HG03354 (cell line): Measurements from ENCODE around the gene RTTN.
"Not testable (repeated sequence)": the region's sequence is repeated elsewhere in the genome, so short reads cannot be mapped to it uniquely, and the experiment has no call there.

ENCODE experiments used
- ATAC-seq: cut with Tn5 transposase; IDR thresholded peaks from one replicate; pipeline ENCODE4 v1.9.1; 2021; ENCODE audit warnings: mild to moderate bottlenecking; ENCODE audit not compliant: unreplicated experiment, poor library complexity, severe bottlenecking

RTTN gene

DNA sequence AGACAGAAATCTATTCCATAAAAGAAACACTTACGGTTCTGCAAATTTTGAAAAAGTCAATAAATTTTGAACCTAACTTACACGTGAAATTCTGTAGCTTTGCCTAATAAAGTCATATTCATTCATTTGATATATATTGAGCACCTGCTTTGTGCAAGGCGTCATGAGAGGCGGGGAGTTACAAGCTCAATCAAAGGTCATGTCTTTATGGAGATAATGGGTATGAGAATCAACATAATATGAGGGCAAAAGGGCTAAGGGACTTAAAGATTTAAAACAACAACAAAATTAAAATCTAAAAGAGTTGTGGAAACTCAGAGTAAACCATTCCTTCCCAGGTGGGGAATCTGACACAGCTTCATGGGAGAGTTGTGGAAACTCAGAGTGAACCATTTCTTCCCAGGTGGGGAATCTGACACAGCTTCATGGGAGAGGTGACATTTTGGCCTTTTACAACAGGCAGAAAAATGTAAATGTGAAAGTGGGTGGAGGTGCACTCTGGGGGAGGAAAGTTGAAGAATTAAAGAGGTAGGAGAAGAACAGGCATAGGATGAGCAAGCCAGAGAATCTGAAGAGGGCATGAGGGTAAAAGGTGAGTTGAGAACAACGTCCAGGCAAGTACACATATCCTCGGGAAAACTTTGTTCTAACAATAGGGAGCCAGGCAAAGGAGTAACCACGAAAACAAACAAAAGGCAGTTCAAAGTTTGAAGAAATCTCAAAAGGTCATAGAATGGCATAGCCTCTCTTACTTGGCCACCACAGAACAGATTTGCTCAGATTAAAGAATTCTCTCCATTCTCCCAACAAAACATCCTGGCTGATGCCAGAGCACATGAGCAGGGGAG, 208.3 kb downstream of the RTTN start:
- no peak for ATAC-seq

DNA sequence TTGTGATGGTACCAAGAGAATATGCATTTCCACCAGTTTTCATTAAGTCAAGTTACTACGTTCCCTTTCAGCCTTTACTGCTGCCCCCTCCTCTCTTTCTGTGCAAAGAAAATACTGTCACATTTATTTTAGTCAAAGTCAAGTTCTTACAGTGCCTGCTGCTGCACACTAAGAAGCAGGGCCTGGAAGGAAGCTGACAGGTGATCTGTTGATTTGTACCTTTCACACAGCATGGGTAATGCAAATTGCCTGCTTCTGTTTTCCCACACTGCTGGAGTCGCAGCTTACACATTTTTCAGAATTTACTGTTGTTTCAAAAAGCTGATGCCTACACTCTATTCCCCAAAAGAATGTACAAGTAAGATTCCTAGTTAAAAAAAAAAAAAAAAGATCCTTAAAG, 209.1 kb downstream of the RTTN start:
- ATAC-seq, result no peak

DNA sequence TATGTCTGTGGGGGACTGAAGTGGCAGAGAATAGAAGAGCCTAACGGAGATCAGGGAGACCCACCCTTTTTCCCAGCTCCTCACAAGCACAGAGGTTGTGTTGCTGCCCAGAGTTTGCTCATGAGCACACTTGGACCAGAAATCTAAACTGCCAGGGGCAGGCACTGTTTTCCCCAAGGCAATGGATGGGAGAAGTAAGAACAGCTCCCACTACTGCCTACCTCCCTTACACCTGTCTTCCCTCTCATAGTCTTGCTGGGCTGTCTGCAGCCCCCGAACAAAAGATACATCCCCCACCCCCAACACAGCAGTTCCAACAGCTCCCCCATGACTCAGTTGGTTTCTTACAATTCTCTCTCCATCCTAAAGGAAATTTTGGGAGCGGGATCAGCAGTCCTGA, 209.7 kb downstream of the RTTN start:
- no peak for ATAC-seq

DNA sequence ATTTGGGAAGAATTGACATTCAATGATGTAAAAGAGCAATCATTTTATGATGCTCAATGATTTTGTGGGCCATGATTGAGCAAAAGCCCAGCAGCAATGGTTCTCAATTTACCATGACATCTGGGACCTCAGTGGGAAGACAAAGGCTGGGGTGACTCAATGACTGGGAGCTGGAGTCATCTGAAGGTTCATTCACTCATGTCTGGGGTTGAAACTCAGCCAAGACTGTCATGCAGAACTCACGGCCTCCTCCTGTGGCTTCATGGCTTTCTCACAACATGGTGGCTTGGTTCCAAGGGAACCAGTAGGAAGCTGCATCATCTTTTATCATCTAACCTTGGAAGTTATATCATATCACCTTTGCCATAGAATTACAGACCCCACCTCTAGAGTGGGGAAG, 212.7 kb downstream of the RTTN start:
- no peak for ATAC-seq

- ATAC-seq, result no peak
Observed at GRCh38 chr18:69987870-69988269, 217.6 kb downstream of the RTTN start.

DNA sequence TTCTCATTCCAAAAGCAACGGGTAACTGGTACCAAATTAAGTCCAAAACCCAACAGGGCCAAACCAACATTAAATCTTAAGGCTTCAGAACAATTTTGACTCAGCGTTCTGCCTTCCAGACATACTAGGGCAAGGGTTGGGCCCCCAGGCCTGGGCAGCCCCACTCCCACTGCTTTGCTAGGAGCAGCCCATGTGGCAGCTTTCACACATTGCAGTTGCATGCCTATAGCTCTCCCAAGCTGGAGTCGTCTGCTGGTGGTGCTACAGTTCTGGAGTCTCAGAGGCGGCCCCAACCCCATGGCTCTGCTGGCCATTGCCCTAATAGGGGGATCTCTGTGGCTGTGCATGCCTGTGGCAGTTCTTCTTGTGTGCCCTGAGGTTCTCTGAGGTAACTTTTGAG, 220.2 kb downstream of the RTTN start:
- no peak for ATAC-seq

GRCh38 chr18:69982417-69982816, 223.1 kb downstream of the RTTN start:
- no peak for ATAC-seq

GRCh38 chr18:69981948-69982347, 223.5 kb downstream of the RTTN start:
- ATAC-seq, result peak; percentile 66

DNA sequence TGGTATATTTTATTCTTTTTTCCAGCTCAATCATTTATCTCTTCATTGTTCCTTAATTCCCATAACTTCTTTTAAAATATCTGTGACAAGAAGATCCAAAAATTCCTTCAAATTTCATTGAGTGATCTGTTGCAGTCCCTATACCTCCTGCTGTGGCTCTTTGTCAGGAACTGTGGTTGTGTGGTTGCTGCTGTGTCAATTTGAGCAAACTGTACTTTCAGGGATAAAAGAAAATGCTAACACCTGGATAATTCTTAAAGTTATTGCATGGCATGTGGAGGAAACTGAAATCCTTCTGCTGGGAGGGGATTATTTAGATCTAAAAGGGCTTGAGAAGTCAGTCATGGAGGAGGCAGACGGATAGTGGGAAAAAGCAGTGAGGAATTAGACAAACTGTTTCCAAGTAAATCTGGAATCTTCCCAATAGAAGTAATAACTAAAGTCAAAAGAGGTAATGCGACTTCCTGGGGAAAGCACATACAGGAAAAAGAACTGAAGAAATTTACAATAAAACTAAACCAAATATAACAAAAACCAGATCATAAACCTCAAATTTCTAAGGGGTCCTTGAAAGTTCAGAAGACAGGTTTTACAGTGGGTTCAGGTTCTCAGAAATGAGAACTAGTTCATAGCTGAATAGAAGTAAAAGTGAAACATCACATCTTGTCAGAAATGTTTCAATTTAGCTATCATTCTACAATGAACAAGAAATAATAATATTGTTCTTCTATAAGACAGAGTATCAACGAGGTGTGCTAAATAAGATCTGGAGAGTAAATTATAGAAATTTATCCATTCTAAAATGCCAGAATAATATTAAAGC, 224.3 kb downstream of the RTTN start:
- ATAC-seq, result peak; percentile 30

GRCh38 chr18:69980509-69980908, 225.0 kb downstream of the RTTN start:
- ATAC-seq, result no peak

- peak; percentile 59 for ATAC-seq
Observed at GRCh38 chr18:69978732-69979715, 226.5 kb downstream of the RTTN start.

- not testable (repeated sequence) for ATAC-seq
Observed at GRCh38 chr18:69975294-69975693, 230.2 kb downstream of the RTTN start.

DNA sequence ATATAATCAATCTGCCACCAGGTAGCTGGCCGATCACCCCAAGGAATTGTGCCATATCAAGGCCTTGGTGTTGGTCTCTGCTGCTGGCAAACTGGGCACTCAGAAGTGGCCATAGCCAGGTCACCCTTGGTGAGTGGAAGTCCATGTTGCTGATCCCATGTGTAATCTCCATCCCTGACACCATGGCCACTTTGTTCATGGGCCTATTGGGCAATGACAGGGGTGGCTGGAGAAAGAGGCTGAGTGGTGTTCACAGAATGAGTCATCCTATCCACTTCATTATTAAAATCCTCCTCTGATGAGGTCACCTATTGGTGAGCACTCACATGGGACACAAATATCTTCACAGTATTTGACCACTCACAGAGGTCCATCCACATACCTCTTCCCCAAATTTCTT, 231.1 kb downstream of the RTTN start:
- no peak for ATAC-seq

GRCh38 chr18:69969491-69969890, 236.0 kb downstream of the RTTN start:
- no peak for ATAC-seq

DNA sequence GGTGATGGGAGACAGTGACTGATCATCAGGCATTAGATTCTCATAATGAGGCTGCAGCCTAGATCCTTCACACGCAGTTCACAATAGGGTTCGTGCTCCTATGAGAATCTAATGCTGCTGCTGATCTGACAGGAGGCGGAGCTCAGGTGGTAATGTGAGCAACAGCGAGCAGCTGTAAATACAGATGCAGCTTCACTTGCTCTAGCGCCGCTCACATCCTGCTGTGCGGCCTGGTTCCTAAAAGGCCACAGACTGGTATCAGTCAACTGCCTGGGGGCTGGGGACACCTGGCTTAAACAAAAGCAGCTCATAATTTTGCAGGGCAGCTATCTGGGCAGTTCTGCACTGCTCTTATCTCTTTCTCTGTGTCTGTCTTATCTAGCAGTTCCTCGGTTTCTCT, 237.4 kb downstream of the RTTN start:
- ATAC-seq, result peak; percentile 94

- no peak for ATAC-seq
Observed at GRCh38 chr18:69963196-69963595, 242.3 kb downstream of the RTTN start.

DNA sequence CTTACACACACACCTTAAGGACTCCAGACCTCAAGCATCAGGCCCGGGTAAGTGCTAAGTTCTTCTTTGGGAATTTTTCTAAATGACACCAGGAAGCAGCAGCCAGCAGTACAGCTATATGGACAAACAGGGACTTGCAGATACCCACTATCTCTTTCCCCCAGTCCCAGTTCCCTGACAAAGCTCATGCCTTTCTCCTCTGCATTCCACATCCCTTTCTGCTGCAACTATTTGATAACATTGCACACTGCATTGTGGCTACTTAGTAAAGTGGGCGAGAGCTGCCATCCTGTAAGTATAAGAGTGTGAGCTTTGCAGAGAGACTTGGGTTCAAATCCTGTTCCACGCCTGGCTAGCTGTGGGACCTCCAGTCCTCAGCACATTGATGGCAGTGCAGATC, 243.8 kb downstream of the RTTN start:
- no peak for ATAC-seq

DNA sequence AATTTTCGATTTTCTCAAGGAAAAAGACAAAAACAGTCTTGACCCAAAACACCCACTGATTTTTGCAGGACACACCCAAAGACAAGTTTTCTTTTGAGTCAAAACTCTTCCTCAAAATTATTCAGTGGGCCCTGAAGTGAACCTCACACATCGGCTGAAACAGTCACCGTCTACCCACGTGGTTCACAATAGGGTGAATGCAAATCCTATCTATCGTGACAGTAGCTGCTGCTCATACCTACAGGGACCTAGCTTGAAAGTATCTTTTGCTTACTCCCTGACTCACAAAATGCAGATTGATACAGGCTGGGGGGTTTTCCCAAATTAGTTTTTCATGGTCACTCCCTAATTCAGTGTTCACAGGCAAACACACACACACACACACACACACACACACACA, 247.1 kb downstream of the RTTN start:
- ATAC-seq, result peak; percentile 53

DNA sequence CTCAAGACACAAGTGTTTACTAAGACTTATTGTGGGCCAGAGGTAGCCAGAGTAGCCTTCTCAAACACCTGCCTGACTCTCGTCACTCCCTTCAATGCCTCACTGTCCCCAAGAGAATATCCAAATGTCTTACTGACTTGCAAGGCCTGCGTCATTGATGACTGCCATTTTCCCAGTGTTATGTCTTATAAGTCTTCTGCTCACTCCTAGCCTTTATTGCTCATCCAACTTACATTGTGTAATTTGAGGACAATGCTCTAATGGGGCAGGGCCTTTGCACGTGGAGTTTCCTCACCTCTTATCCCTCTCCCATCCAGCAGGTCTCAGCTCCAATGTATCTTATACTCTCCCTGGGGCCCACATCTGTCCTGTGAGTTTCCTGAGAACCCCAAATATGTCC, 247.7 kb downstream of the RTTN start:
- ATAC-seq, result no peak
